Neural cell (in vitro differentiated cells): Measurements from ENCODE around the gene TCF12. TPM values are rescaled to one million over a fixed set of nuclear protein-coding genes. Genes with fewer than 3 reads are reported as not detected.

ENCODE experiments used
- H2AFZ ChIP-seq: fragments of 200-600, 300-800 bp; sonication (generic), shearing (Covaris generic); 2 replicates; pipeline ENCODE4 v1.6.0; 2014; ENCODE audit warnings: low read depth, mild to moderate bottlenecking, antibody characterized with exemption, low read length, moderate library complexity
- H3F3A ChIP-seq: fragments of 200-600 bp; shearing (Covaris generic); 2 replicates; pipeline ENCODE4 v1.6.1; 2016; ENCODE audit warnings: mild to moderate bottlenecking, moderate library complexity, mixed read lengths, antibody characterized with exemption, low read length; ENCODE audit not compliant: insufficient read depth, poor library complexity, severe bottlenecking
- H3K27ac ChIP-seq: fragments of 200-600, 300-800 bp; sonication (generic), shearing (Covaris generic); 2 replicates; pipeline ENCODE4 v1.5.1; 2014; ENCODE audit warnings: mild to moderate bottlenecking, low read length, moderate library complexity
- H3K27me3 ChIP-seq: fragments of 300-800, 200-600 bp; sonication (generic), shearing (Covaris generic); 2 replicates; pipeline ENCODE4 v1.6.0; 2014; ENCODE audit warnings: mild to moderate bottlenecking, low read depth, low read length, moderate library complexity; ENCODE audit not compliant: insufficient read depth
- H3K36me3 ChIP-seq: fragments of 300-800, 200-600 bp; sonication (generic), shearing (Covaris generic); 2 replicates; pipeline ENCODE4 v1.5.1; 2014; ENCODE audit warnings: mild to moderate bottlenecking, antibody characterized with exemption, low read length, moderate library complexity; ENCODE audit not compliant: insufficient read depth
- H3K4me2 ChIP-seq: fragments of 300-800, 200-600 bp; sonication (generic), shearing (Covaris generic); 2 replicates; pipeline ENCODE4 v1.6.0; 2014; ENCODE audit warnings: mild to moderate bottlenecking, low read length
- H3K4me3 ChIP-seq: fragments of 300-800, 200-600 bp; sonication (generic), shearing (Covaris generic); 2 replicates; pipeline ENCODE4 v1.5.1; 2014; ENCODE audit warnings: mild to moderate bottlenecking, low read length, moderate library complexity
- H3K79me2 ChIP-seq: fragments of 200-600 bp; shearing (Covaris generic); replicated peaks from 2 replicates; pipeline ENCODE4 v1.6.0; 2014; ENCODE audit warnings: mild to moderate bottlenecking, low read length, moderate library complexity; ENCODE audit not compliant: insufficient read depth
- H3K9ac ChIP-seq: fragments of 300-800, 200-600 bp; sonication (generic), shearing (Covaris generic); 2 replicates; pipeline ENCODE4 v1.6.1; 2016; ENCODE audit warnings: mild to moderate bottlenecking, low read length, mixed read lengths
- H3K9me2 ChIP-seq: fragments of 200-600 bp; shearing (Covaris generic); 2 replicates; pipeline ENCODE4 v1.6.1; 2016; ENCODE audit warnings: mild to moderate bottlenecking, low read length, mixed read lengths; ENCODE audit not compliant: insufficient read depth
- H3K9me3 ChIP-seq: fragments of 200-600, 300-800 bp; sonication (generic), shearing (Covaris generic); 2 replicates; pipeline ENCODE4 v1.6.1; 2016; ENCODE audit warnings: mild to moderate bottlenecking, mixed run types, low read length, moderate library complexity, mixed read lengths
- H4K20me1 ChIP-seq: fragments of 200-600 bp; shearing (Covaris generic); 2 replicates; pipeline ENCODE4 v1.6.1; 2016; ENCODE audit warnings: mild to moderate bottlenecking, mixed run types; ENCODE audit not compliant: insufficient read depth
- CTCF ChIP-seq: fragments of 450-650 bp; IDR thresholded peaks from 2 replicates; pipeline ENCODE4 v1.5.1; 2014; ENCODE audit warnings: antibody characterized with exemption, mild to moderate bottlenecking, moderate library complexity; ENCODE audit not compliant: poor library complexity, severe bottlenecking
- EP300 ChIP-seq: fragments of 450-650 bp; conservative IDR thresholded peaks from 2 replicates; pipeline ENCODE4 v1.6.1; 2014; ENCODE audit warnings: antibody characterized with exemption, mild to moderate bottlenecking, moderate library complexity; ENCODE audit not compliant: poor library complexity, severe bottlenecking
- EZH2 ChIP-seq: fragments of 200-600, 300-800 bp; shearing (Covaris generic), sonication (generic); IDR thresholded peaks from 2 replicates; pipeline ENCODE4 v1.6.1; 2014; ENCODE audit warnings: antibody characterized with exemption, low read length, borderline replicate concordance, mild to moderate bottlenecking; ENCODE audit not compliant: insufficient read depth, poor library complexity, severe bottlenecking
- MXI1 ChIP-seq: fragments of 450-650 bp; conservative IDR thresholded peaks from 2 replicates; pipeline ENCODE4 v1.6.1; 2014; ENCODE audit warnings: antibody characterized with exemption, mild to moderate bottlenecking; ENCODE audit not compliant: poor library complexity, severe bottlenecking
- POLR2AphosphoS5 ChIP-seq: IDR thresholded peaks from 2 replicates; pipeline ENCODE4 v1.6.1; 2012
- RAD21 ChIP-seq: fragments of 450-650 bp; conservative IDR thresholded peaks from 2 replicates; pipeline ENCODE4 v1.6.1; 2014; ENCODE audit warnings: antibody characterized with exemption, mild to moderate bottlenecking, moderate library complexity
- REST ChIP-seq: IDR thresholded peaks from 2 replicates; pipeline ENCODE4 v1.6.1; 2012; ENCODE audit warnings: borderline replicate concordance
- SMC3 ChIP-seq: fragments of 450-650 bp; conservative IDR thresholded peaks from 2 replicates; pipeline ENCODE4 v1.6.1; 2014; ENCODE audit warnings: antibody characterized with exemption, mild to moderate bottlenecking, moderate library complexity; ENCODE audit not compliant: poor library complexity
- TAF1 ChIP-seq: IDR thresholded peaks from 2 replicates; pipeline ENCODE4 v1.6.1; 2012; ENCODE audit warnings: low read depth
- polyA plus RNA-seq: library from polyadenylated mRNA; depleted of rRNA; stranded (reverse); fragments of >200 nt; gene quantifications from 2 replicates; pipeline ENCODE4 v1.2.3, GENCODE V29; 2014

Gene TCF12
- polyA plus RNA-seq, 1 donor from 2014 or later, result 52.7 TPM

- TF ChIP-seq RAD21 (no peak), POLR2AphosphoS5 (no peak), EZH2 (no peak), SMC3 (no peak), TAF1 (no peak), EP300 (no peak), MXI1 (no peak), REST (no peak), CTCF (no peak)
- Histone ChIP-seq H3K27me3 (no peaks in the 10 kb centered on the region), H3K9me2 (no peaks in the 10 kb centered on the region), H3K79me2 (no peaks in the 10 kb centered on the region), H3F3A (no peaks in the 10 kb centered on the region), H4K20me1 (no peaks in the 10 kb centered on the region), H3K4me2 (no peak overlapping the region), H3K27ac (no peak overlapping the region), H3K9me3 (no peaks in the 10 kb centered on the region), H2AFZ (no peak overlapping the region), H3K4me3 (no peak overlapping the region), H3K36me3 (no peaks in the 10 kb centered on the region), H3K9ac (no peak overlapping the region)
Observed at GRCh38 chr15:57253500-57253899, 335.1 kb downstream of the TCF12 start.

GRCh38 chr15:57255751-57256341, 337.4 kb downstream of the TCF12 start:
- H2AFZ ChIP-seq, result no peak overlapping the region
- no peaks in the 10 kb centered on the region for H3K79me2 ChIP-seq
- no peak overlapping the region for H3K9ac ChIP-seq
- H3K9me2 ChIP-seq, result no peaks in the 10 kb centered on the region
- H3K4me2 ChIP-seq, result no peak overlapping the region
- no peaks in the 10 kb centered on the region for H3K36me3 ChIP-seq
- H3F3A ChIP-seq, result no peaks in the 10 kb centered on the region
- H3K27me3 ChIP-seq, result no peaks in the 10 kb centered on the region
- no peak for TF ChIP-seq RAD21
- no peak for TF ChIP-seq REST
- TF ChIP-seq MXI1, result no peak
- TF ChIP-seq POLR2AphosphoS5, result no peak
- TF ChIP-seq EZH2, result no peak
- no peak for TF ChIP-seq CTCF
- TF ChIP-seq TAF1, result no peak
- no peak for TF ChIP-seq EP300
- no peak for TF ChIP-seq SMC3
- H3K9me3 ChIP-seq, result no peaks in the 10 kb centered on the region
- H3K4me3 ChIP-seq, result no peak overlapping the region
- no peaks in the 10 kb centered on the region for H4K20me1 ChIP-seq
- H3K27ac ChIP-seq, result no peak overlapping the region
